ENCODE results near the gene SUGT1.

DNA sequence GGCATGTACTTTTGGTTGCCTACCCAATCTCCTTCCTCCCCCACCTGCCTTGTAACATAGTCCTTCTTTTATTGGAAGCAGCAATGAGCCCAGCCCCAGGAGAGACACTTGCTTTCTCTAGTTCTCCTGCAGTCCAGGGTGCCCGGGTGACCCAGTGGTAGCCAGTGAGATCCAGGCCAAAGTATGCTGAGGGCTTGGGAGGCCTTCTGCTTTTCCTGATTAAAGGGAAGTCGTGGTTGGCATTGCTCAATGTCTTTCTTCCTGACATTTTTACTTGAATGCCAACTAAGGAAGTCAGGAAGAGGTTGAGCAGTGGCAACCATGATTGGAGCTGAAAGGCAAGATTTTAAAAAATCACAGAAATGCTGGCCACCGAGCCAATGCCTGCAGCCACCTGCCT lies 61.3 kb downstream of the SUGT1 start:
- TF ChIP-seq POLR2A (IDR thresholded peaks at IDR 0.05), result no peak
- TF ChIP-seq, protein P1, sequence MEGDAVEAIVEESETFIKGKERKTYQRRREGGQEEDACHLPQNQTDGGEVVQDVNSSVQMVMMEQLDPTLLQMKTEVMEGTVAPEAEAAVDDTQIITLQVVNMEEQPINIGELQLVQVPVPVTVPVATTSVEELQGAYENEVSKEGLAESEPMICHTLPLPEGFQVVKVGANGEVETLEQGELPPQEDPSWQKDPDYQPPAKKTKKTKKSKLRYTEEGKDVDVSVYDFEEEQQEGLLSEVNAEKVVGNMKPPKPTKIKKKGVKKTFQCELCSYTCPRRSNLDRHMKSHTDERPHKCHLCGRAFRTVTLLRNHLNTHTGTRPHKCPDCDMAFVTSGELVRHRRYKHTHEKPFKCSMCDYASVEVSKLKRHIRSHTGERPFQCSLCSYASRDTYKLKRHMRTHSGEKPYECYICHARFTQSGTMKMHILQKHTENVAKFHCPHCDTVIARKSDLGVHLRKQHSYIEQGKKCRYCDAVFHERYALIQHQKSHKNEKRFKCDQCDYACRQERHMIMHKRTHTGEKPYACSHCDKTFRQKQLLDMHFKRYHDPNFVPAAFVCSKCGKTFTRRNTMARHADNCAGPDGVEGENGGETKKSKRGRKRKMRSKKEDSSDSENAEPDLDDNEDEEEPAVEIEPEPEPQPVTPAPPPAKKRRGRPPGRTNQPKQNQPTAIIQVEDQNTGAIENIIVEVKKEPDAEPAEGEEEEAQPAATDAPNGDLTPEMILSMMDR (IDR thresholded peaks at IDR 0.05), result no peak
